Subcutaneous abdominal adipose tissue (tissue), 5 donors: ENCODE measurements around the gene SNRNP48.

Source experiments
- H3K27ac ChIP-seq: one replicate; pipeline ENCODE4 v1.7.0; 2013; ENCODE audit warnings: low read depth, mild to moderate bottlenecking, inconsistent platforms, low read length, moderate library complexity
- H3K27me3 ChIP-seq, 5 donors: one replicate each; pipeline ENCODE4 v1.7.0; 2013; ENCODE audit warnings: low read length in 5 of 5, inconsistent platforms in 1 of 5; ENCODE audit not compliant: control insufficient read depth in 5 of 5, insufficient read depth in 4 of 5
- H3K36me3 ChIP-seq, 5 donors: one replicate each; pipeline ENCODE4 v1.7.0; 2013; ENCODE audit warnings: low read length in 5 of 5; ENCODE audit not compliant: control insufficient read depth in 5 of 5, insufficient read depth in 5 of 5
- H3K4me1 ChIP-seq, 5 donors: one replicate each; pipeline ENCODE4 v1.7.0; 2013; ENCODE audit warnings: low read length in 5 of 5, mild to moderate bottlenecking in 3 of 5, moderate library complexity in 1 of 5; ENCODE audit not compliant: control insufficient read depth in 5 of 5, insufficient read depth in 5 of 5
- H3K4me3 ChIP-seq, 5 donors: one replicate each; pipeline ENCODE4 v1.7.0; 2013; ENCODE audit warnings: low read length in 5 of 5, low read depth in 1 of 5
- H3K9ac ChIP-seq, 5 donors: one replicate each; pipeline ENCODE4 v1.7.0; 2013; ENCODE audit warnings: low read length in 5 of 5, mild to moderate bottlenecking in 4 of 5, moderate library complexity in 3 of 5
- H3K9me3 ChIP-seq, 5 donors: one replicate each; pipeline ENCODE4 v1.7.0; 2013; ENCODE audit warnings: low read length in 5 of 5; ENCODE audit not compliant: control insufficient read depth in 5 of 5
- donor health status: healthy.
- donor health status: healthy.
- donor health status: healthy.
- donor health status: healthy.
- donor health status: healthy.

Gene SNRNP48

DNA sequence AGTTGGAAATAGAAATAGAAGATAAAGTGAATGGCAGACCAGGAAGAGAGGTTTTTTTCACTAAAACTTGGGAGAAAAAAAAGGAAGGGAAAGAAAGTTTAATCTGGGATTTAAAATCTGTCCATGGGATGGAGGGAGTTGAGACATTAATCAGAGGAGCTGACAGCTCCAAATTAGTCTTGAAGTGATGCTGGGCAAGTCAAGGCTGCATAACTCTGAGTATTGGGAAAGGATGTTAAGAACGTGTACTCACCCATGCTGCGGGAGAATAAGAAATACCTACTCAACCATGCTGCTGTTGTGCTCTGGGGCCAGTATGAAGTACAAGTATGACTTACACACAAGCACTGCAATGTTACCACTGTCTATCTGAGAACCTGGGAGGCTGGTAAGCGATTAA is 47.5 kb downstream of the SNRNP48 start:
- Histone ChIP-seq H3K27me3 (peaks cover 0 to 3% (median 0%) of the 10 kb centered on the region in 5 donors), H3K9ac (no peak overlapping the region), H3K9me3 (no peaks in the 10 kb centered on the region), H3K36me3 (no peaks in the 10 kb centered on the region), H3K4me1 (no peaks in the 10 kb centered on the region), H3K4me3 (no peak overlapping the region), H3K27ac (no peak overlapping the region)

DNA sequence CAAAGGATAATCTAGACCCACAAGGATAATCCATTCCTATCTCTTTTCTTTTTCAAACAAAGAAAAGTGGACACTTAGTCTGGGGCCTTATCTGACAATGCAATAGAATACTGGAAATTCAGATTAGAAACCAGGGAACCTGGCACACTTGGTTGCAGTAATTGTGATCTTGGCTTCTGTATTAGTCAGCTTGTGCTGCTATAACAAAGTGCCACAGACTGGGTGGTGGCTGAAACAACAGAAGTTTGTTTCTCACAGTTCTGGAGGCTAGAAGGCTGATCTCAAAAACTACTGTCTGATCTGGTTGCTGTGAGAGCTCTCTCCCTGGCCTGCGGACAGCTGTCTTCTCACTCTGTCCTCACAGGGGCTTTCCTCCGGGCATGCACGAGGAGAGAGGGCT is 49.4 kb downstream of the SNRNP48 start:
- Histone ChIP-seq H3K36me3 (no peaks in the 10 kb centered on the region), H3K9ac (no peak overlapping the region), H3K27ac (no peak overlapping the region), H3K4me3 (no peak overlapping the region), H3K4me1 (no peaks in the 10 kb centered on the region), H3K27me3 (peaks cover 0 to 3% (median 0%) of the 10 kb centered on the region in 5 donors), H3K9me3 (no peaks in the 10 kb centered on the region)

GRCh38 chr6:7640016-7640415 is 50.0 kb downstream of the SNRNP48 start:
- Histone ChIP-seq H3K4me3 (no peak overlapping the region), H3K9ac (no peak overlapping the region), H3K36me3 (no peaks in the 10 kb centered on the region), H3K9me3 (no peaks in the 10 kb centered on the region), H3K27ac (no peak overlapping the region), H3K4me1 (no peaks in the 10 kb centered on the region), H3K27me3 (peaks cover 0 to 3% (median 0%) of the 10 kb centered on the region in 5 donors)

DNA sequence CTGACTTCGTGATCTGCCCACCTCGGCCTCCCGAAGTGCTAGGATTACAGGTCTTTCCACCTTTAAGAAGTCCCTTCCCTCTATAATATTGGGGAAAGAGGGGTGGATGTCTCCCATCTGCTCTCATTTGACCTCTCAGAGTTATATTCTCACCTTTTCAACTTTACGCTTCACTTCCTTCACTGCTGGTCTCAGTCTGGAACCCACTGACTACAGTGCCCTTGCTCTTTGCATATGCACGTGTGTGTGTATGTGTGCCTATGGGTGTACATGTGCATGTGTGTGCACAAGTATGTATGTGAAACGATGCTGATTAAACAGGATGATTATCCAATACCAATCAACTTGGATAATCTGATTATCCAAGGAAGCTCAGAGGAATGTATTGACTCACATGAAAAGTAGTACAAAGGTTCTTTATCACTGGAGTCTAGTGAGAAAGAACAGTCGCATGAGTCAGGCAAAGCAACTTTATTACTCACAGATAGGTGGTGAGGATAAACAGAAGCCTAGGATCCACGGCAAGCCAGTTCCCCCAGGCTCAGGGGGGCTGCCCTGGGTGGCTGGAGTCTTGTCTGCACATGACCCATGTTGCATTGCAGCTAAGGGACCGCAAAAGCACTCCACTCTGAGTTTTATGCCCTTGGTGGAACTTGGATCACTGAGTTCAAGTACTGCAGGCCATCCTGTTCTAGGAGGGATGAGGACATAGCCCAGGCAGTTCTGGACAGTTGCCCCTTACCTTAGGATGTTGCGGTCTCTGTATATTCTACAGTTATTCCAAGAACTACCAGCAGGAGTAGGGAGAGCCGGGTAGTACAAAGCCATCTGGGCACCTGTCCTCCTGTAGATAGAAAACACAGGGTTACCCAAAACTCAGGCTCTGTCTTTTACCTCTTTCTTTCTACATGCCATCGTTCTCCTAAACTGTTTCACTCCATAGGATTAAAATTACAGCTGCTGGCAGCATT is 50.9 kb downstream of the SNRNP48 start:
- no peak overlapping the region for H3K4me3 ChIP-seq
- H3K9ac ChIP-seq: no peak overlapping the region
- H3K4me1 ChIP-seq: no peaks in the 10 kb centered on the region
- no peaks in the 10 kb centered on the region for H3K27me3 ChIP-seq
- no peak overlapping the region for H3K27ac ChIP-seq
- H3K9me3 ChIP-seq: no peaks in the 10 kb centered on the region
- H3K36me3 ChIP-seq: no peaks in the 10 kb centered on the region

DNA sequence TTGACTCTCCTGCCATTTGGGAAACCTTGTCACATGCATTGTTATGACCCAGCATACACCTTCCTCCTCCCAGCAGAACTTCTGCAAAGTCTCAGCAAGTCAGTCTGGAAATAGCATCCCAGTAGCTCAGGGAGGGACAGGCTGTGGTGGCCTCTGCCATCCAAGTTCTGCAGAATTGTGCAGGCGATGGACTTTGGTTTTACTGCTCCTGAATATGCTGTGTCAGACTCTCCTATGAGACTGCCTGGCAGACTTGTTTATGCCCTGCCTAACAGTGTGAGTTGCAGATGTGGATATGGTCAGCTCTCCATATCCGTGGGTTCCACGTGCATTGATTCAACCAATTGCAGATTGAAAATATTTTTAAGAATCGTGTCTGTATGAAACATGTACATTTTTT is 52.8 kb downstream of the SNRNP48 start:
- H3K9me3 ChIP-seq: no peaks in the 10 kb centered on the region
- no peak overlapping the region for H3K9ac ChIP-seq
- H3K4me1 ChIP-seq: no peaks in the 10 kb centered on the region
- H3K27ac ChIP-seq: no peak overlapping the region
- no peak overlapping the region for H3K4me3 ChIP-seq
- H3K27me3 ChIP-seq: no peaks in the 10 kb centered on the region
- no peaks in the 10 kb centered on the region for H3K36me3 ChIP-seq

- Histone ChIP-seq H3K27me3 (no peaks in the 10 kb centered on the region), H3K9ac (no peak overlapping the region), H3K36me3 (no peaks in the 10 kb centered on the region), H3K4me1 (no peaks in the 10 kb centered on the region), H3K27ac (no peak overlapping the region), H3K4me3 (no peak overlapping the region), H3K9me3 (no peaks in the 10 kb centered on the region)
These were observed 54.4 kb downstream of the SNRNP48 start for GRCh38 chr6:7644417-7644816.

DNA sequence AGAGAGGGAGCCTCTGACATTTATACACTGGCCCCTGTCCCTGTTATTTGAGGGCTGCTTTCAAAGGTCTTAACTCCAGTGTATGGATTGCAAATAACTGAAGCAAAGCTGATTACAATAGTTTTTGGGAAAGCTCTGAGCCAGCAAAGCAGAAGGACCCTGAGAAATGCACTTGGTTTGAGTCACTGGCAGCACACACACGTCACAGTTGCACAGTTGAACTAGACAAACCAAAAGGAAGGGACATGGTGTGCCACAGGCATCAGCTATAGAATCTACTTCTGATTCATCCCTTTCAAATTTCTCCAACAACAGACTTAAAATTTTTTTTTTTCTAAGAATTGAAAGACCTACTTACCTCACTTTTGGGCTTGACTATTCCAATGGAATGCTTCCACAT is 56.4 kb downstream of the SNRNP48 start:
- Histone ChIP-seq H3K27ac (no peak overlapping the region), H3K27me3 (peaks cover 0 to 3% (median 0%) of the 10 kb centered on the region in 5 donors), H3K9ac (no peak overlapping the region), H3K9me3 (no peaks in the 10 kb centered on the region), H3K4me3 (no peak overlapping the region), H3K36me3 (no peaks in the 10 kb centered on the region), H3K4me1 (no peaks in the 10 kb centered on the region)

DNA sequence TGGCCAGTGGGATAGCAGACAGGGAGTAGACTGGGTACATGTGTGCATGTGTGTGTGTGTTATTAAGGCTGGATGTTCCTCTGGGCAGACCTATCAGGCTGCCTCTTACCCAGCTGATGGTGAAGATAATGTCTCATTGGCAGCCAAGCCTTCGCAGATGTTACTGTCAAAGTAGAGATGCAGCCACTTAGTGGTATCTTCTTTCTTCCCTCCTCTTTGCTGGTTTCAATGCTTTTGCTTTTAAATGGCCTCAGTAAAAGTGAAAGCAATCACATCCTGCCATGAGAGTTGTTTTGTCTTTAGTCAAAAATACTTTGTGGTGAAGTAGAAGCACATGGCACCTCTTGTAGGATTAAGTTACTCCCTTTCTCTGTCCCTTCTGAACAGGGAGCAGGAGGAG is 57.5 kb downstream of the SNRNP48 start:
- H3K36me3 ChIP-seq: no peaks in the 10 kb centered on the region
- no peak overlapping the region for H3K9ac ChIP-seq
- H3K4me1 ChIP-seq: no peaks in the 10 kb centered on the region
- H3K4me3 ChIP-seq: no peak overlapping the region
- no peak overlapping the region for H3K27ac ChIP-seq
- H3K9me3 ChIP-seq: no peaks in the 10 kb centered on the region
- peaks cover 0 to 3% (median 0%) of the 10 kb centered on the region in 5 donors for H3K27me3 ChIP-seq

GRCh38 chr6:7649037-7649810 is 59.2 kb downstream of the SNRNP48 start:
- Histone ChIP-seq H3K4me3 (no peak overlapping the region), H3K27me3 (peaks cover 0 to 3% (median 0%) of the 10 kb centered on the region in 5 donors), H3K4me1 (no peaks in the 10 kb centered on the region), H3K9ac (no peak overlapping the region), H3K9me3 (no peaks in the 10 kb centered on the region), H3K27ac (no peak overlapping the region), H3K36me3 (no peaks in the 10 kb centered on the region)

- H3K4me3 ChIP-seq: no peak overlapping the region
- no peaks in the 10 kb centered on the region for H3K9me3 ChIP-seq
- H3K27me3 ChIP-seq: peaks cover 0 to 3% (median 0%) of the 10 kb centered on the region in 5 donors
- H3K4me1 ChIP-seq: no peaks in the 10 kb centered on the region
- no peaks in the 10 kb centered on the region for H3K36me3 ChIP-seq
- no peak overlapping the region for H3K9ac ChIP-seq
- no peak overlapping the region for H3K27ac ChIP-seq
These were observed 60.9 kb downstream of the SNRNP48 start for GRCh38 chr6:7650878-7651277.
